ENCODE measurements around the gene ATG12. TPM values are rescaled to one million over a fixed set of nuclear protein-coding genes. Genes with fewer than 3 reads are reported as not detected.
"Not testable (repeated sequence)": the region's sequence is repeated elsewhere in the genome, so short reads cannot be mapped to it uniquely, and the experiment has no call there.

ATG12 gene
- total RNA-seq, 1 experiment from 2014 or later: 48.7 TPM

DNA sequence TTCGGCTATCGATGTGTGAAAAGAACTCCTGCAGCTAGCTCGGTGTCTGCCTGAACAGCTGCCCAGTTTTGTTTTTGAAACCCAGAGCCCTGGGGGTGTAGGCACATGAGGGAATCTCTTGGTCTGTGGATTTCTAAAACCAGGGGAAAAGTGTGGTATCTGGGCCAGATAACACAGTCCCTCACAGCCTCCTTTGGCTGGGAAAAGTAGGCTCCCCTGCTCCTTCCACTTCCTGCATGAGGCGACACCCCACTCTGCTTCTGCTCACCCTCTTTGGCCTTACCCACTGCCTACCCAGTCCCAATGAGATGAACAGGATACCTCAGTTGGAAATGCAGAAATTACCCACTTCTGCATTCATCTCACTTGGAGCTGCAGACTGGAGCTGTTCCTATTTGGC is 15.4 kb downstream of the ATG12 start:
- CTCF ChIA-PET: no interaction called here
- Histone ChIP-seq H3K4me1 (replicated peaks; ENCODE audit: insufficient read depth) (no peaks in the 10 kb centered on the region), H3K27ac (no peak overlapping the region), H3K27me3 (ENCODE audit: insufficient read depth, low read depth) (no peaks in the 10 kb centered on the region), H4K20me1 (ENCODE audit: insufficient read depth) (0 out of 2 replicates have a peak, but pooled peaks cover 2% of the 10 kb centered on the region), H2AFZ (no peak overlapping the region), H3K4me2 (no peak overlapping the region), H3K9me3 (ENCODE audit: insufficient read depth, low read depth) (no peaks in the 10 kb centered on the region), H3K9me2 (ENCODE audit: insufficient read depth) (no peaks in the 10 kb centered on the region), H3K4me3 (no peak overlapping the region), H3F3A (ENCODE audit: insufficient read depth, low read depth) (no peaks in the 10 kb centered on the region), H3K79me2 (ENCODE audit: low read depth) (no peaks in the 10 kb centered on the region), H3K36me3 (ENCODE audit: low read depth) (peaks cover 22% of the 10 kb centered on the region; the same call in 1 of the 2 replicates)
- TF ChIP-seq CTCF (conservative IDR thresholded peaks at IDR 0.05) (no peak), EZH2 (IDR thresholded peaks at IDR 0.05; ENCODE audit: low read depth) (no peak)
- POLR2A ChIA-PET (ENCODE audit: unreplicated experiment): no interaction called here
- BruUV-seq (replicated peaks): TSS peak; percentile 4
- DNase-seq: no peak
- intact Hi-C loops (cut with micrococcal nuclease; ENCODE audit: unreplicated experiment): no loop called here

- H3K9me2 ChIP-seq (ENCODE audit: insufficient read depth); H3K4me1 ChIP-seq (replicated peaks; ENCODE audit: insufficient read depth); H3K4me2 ChIP-seq; intact Hi-C loops (cut with micrococcal nuclease; ENCODE audit: unreplicated experiment); DNase-seq; H3F3A ChIP-seq (ENCODE audit: insufficient read depth, low read depth); H3K4me3 ChIP-seq; H3K27me3 ChIP-seq (ENCODE audit: insufficient read depth, low read depth); BruUV-seq (replicated peaks); POLR2A ChIA-PET (ENCODE audit: unreplicated experiment); H4K20me1 ChIP-seq (ENCODE audit: insufficient read depth); CTCF ChIA-PET; H3K9me3 ChIP-seq (ENCODE audit: insufficient read depth, low read depth); H3K79me2 ChIP-seq (ENCODE audit: low read depth); H3K27ac ChIP-seq; H2AFZ ChIP-seq: not testable (repeated sequence)
- peaks cover 15% of the 10 kb centered on the region; the same call in 1 of the 2 replicates for H3K36me3 ChIP-seq (ENCODE audit: low read depth)
These were observed 16.4 kb downstream of the ATG12 start for GRCh38 chr5:115824983-115825382.

GRCh38 chr5:115820846-115821245 is 20.5 kb downstream of the ATG12 start:
- DNase-seq: no peak
- Histone ChIP-seq H3K79me2 (ENCODE audit: low read depth) (no peaks in the 10 kb centered on the region), H3K9me2 (ENCODE audit: insufficient read depth) (no peaks in the 10 kb centered on the region), H3F3A (ENCODE audit: insufficient read depth, low read depth) (no peaks in the 10 kb centered on the region), H3K9me3 (ENCODE audit: insufficient read depth, low read depth) (no peaks in the 10 kb centered on the region), H3K27me3 (ENCODE audit: insufficient read depth, low read depth) (no peaks in the 10 kb centered on the region), H3K27ac (no peak overlapping the region), H4K20me1 (ENCODE audit: insufficient read depth) (no peaks in the 10 kb centered on the region), H2AFZ (no peak overlapping the region), H3K36me3 (ENCODE audit: low read depth) (no peaks in the 10 kb centered on the region), H3K4me2 (no peak overlapping the region), H3K4me3 (no peak overlapping the region), H3K4me1 (replicated peaks; ENCODE audit: insufficient read depth) (no peaks in the 10 kb centered on the region)
- BruUV-seq (replicated peaks): no TSS peak
- ChIA-PET POLR2A (ENCODE audit: unreplicated experiment) (no interaction called here), CTCF (no interaction called here)
- intact Hi-C loops (cut with micrococcal nuclease; ENCODE audit: unreplicated experiment): no loop called here
- TF ChIP-seq CTCF (conservative IDR thresholded peaks at IDR 0.05) (no peak), EZH2 (IDR thresholded peaks at IDR 0.05; ENCODE audit: low read depth) (no peak)

GRCh38 chr5:115818821-115819220 is 22.5 kb downstream of the ATG12 start:
- no peak overlapping the region for H3K4me3 ChIP-seq
- H3K9me3 ChIP-seq (ENCODE audit: insufficient read depth, low read depth): no peaks in the 10 kb centered on the region
- H3K4me2 ChIP-seq: no peak overlapping the region
- no peaks in the 10 kb centered on the region for H3K4me1 ChIP-seq (replicated peaks; ENCODE audit: insufficient read depth)
- no peaks in the 10 kb centered on the region for H3K79me2 ChIP-seq (ENCODE audit: low read depth)
- H3K9me2 ChIP-seq (ENCODE audit: insufficient read depth): no peaks in the 10 kb centered on the region
- H3F3A ChIP-seq (ENCODE audit: insufficient read depth, low read depth): no peaks in the 10 kb centered on the region
- no peak overlapping the region for H2AFZ ChIP-seq
- no peaks in the 10 kb centered on the region for H3K36me3 ChIP-seq (ENCODE audit: low read depth)
- H3K27me3 ChIP-seq (ENCODE audit: insufficient read depth, low read depth): no peaks in the 10 kb centered on the region
- BruUV-seq (replicated peaks): no TSS peak
- H4K20me1 ChIP-seq (ENCODE audit: insufficient read depth): no peaks in the 10 kb centered on the region
- ChIA-PET POLR2A (ENCODE audit: unreplicated experiment) (interaction anchor here (0.5 kb wide), 1 partner anchor 151 kb away, joined by 21 read pairs; no protein-coding TSS in a partner anchor), CTCF (no interaction called here)
- DNase-seq: no peak
- TF ChIP-seq EZH2 (IDR thresholded peaks at IDR 0.05; ENCODE audit: low read depth) (no peak), CTCF (conservative IDR thresholded peaks at IDR 0.05) (no peak)
- intact Hi-C loops (cut with micrococcal nuclease; ENCODE audit: unreplicated experiment): no loop called here
- no peak overlapping the region for H3K27ac ChIP-seq

Measured in PC-9 (cell line).